SK-N-SH treated with all-trans-retinoic acid at 6 μM for 48 hours (cell line): Measurements from ENCODE around the gene SEMA3G.

Experiments
- ARNTL ChIP-seq: fragments of 450-650 bp; formaldehyde crosslinking; IDR thresholded peaks from 2 replicates; pipeline ENCODE4 v1.5.0; 2020; ENCODE audit warnings: low read depth, mild to moderate bottlenecking, moderate library complexity, borderline replicate concordance
- CREB5 ChIP-seq: fragments of 250-450 bp; sonication (Bioruptor Pico); IDR thresholded peaks from 2 replicates; pipeline ENCODE4 v1.5.1; 2020; ENCODE audit warnings: low read depth, mild to moderate bottlenecking, moderate library complexity
- GLIS3 ChIP-seq: fragments of 250-450 bp; sonication (Bioruptor Pico); IDR thresholded peaks from 2 replicates; pipeline ENCODE4 v1.5.0; 2020; ENCODE audit warnings: mild to moderate bottlenecking, moderate library complexity
- OSR1 ChIP-seq: fragments of 250-450 bp; sonication (Bioruptor Pico); IDR thresholded peaks from 2 replicates; pipeline ENCODE4 v1.8.0; 2022; ENCODE audit warnings: moderate library complexity, mild to moderate bottlenecking, inconsistent platforms
- PATZ1 ChIP-seq: fragments of 250-450 bp; sonication (Bioruptor Pico); IDR thresholded peaks from 2 replicates; pipeline ENCODE4 v1.8.0; 2020; ENCODE audit warnings: mild to moderate bottlenecking, moderate library complexity, borderline replicate concordance
- TCF4 ChIP-seq: fragments of 250-450 bp; sonication (Bioruptor Pico); IDR thresholded peaks from 2 replicates; pipeline ENCODE4 v1.8.0; 2021; ENCODE audit warnings: mild to moderate bottlenecking, moderate library complexity, borderline replicate concordance
- TOX ChIP-seq: fragments of 250-450 bp; sonication (Bioruptor Pico); IDR thresholded peaks from 2 replicates; pipeline ENCODE4 v1.8.0; 2021; ENCODE audit warnings: mild to moderate bottlenecking, moderate library complexity, borderline replicate concordance
- ZC3H10 ChIP-seq: fragments of 250-450 bp; sonication (Bioruptor Pico); IDR thresholded peaks from 2 replicates; pipeline ENCODE4 v1.5.1; 2021; ENCODE audit warnings: mild to moderate bottlenecking, moderate library complexity
- ZFP3 ChIP-seq: fragments of 250-450 bp; sonication (Bioruptor Pico); IDR thresholded peaks from 2 replicates; pipeline ENCODE4 v1.5.0; 2020; ENCODE audit warnings: mild to moderate bottlenecking, moderate library complexity
- ZNF565 ChIP-seq: fragments of 450-650 bp; formaldehyde crosslinking; conservative IDR thresholded peaks from 2 replicates; pipeline ENCODE4 v1.5.0; 2020; ENCODE audit warnings: low read depth, mild to moderate bottlenecking, moderate library complexity
- TF ChIP-seq, protein P1 (sequence below): fragments of 250-450 bp; sonication (Bioruptor Pico); IDR thresholded peaks from 2 replicates; pipeline ENCODE4 v1.8.0; 2021; ENCODE audit warnings: low read depth, mild to moderate bottlenecking, moderate library complexity, borderline replicate concordance

GRCh38 chr3:52406231-52406661 lies 38.7 kb downstream of the SEMA3G start:
- no peak for TF ChIP-seq ZNF565 (CRISPR knock-in tag)
- no peak for TF ChIP-seq OSR1 (CRISPR knock-in tag)
- TF ChIP-seq ZC3H10 = no peak
- TF ChIP-seq TOX (CRISPR knock-in tag) = no peak
- no peak for TF ChIP-seq ZFP3
- TF ChIP-seq, protein P1, sequence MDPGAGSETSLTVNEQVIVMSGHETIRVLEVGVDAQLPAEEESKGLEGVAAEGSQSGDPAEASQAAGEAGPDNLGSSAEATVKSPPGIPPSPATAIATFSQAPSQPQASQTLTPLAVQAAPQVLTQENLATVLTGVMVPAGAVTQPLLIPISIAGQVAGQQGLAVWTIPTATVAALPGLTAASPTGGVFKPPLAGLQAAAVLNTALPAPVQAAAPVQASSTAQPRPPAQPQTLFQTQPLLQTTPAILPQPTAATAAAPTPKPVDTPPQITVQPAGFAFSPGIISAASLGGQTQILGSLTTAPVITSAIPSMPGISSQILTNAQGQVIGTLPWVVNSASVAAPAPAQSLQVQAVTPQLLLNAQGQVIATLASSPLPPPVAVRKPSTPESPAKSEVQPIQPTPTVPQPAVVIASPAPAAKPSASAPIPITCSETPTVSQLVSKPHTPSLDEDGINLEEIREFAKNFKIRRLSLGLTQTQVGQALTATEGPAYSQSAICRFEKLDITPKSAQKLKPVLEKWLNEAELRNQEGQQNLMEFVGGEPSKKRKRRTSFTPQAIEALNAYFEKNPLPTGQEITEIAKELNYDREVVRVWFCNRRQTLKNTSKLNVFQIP (CRISPR knock-in tag) = no peak
- TF ChIP-seq CREB5 = no peak
- TF ChIP-seq PATZ1 (CRISPR knock-in tag) = no peak
- no peak for TF ChIP-seq TCF4 (CRISPR knock-in tag)
- TF ChIP-seq ARNTL (CRISPR knock-in tag) = no peak
- no peak for TF ChIP-seq GLIS3
